Effector memory CD4-positive, alpha-beta T cell (primary cell): ENCODE data around the gene SHANK3.

Source experiments
- DNase-seq, 3 donors: peaks; one replicate each; pipeline ENCODE4 v3.0.0-alpha.2; 2020
- H3K27ac ChIP-seq: 2 replicates; pipeline ENCODE4 v1.7.0; 2013; ENCODE audit warnings: mild to moderate bottlenecking, low read length, moderate library complexity; ENCODE audit not compliant: insufficient read depth, poor library complexity, severe bottlenecking
- H3K27me3 ChIP-seq: replicated peaks from 2 replicates; pipeline ENCODE4 v1.7.0; 2013; ENCODE audit warnings: mild to moderate bottlenecking, low read length; ENCODE audit not compliant: insufficient read depth, control insufficient read depth, poor library complexity, severe bottlenecking
- H3K36me3 ChIP-seq: 2 replicates; pipeline ENCODE4 v1.7.0; 2013; ENCODE audit warnings: mild to moderate bottlenecking, low read length, moderate library complexity; ENCODE audit not compliant: control insufficient read depth, insufficient read depth
- H3K4me1 ChIP-seq: 2 replicates; pipeline ENCODE4 v1.7.0; 2013; ENCODE audit warnings: low read length, mild to moderate bottlenecking; ENCODE audit not compliant: control insufficient read depth, insufficient read depth, poor library complexity, severe bottlenecking
- H3K4me3 ChIP-seq: 2 replicates; pipeline ENCODE4 v1.7.0; 2013; ENCODE audit warnings: low read length, low read depth, mild to moderate bottlenecking; ENCODE audit not compliant: insufficient read depth, poor library complexity, severe bottlenecking
- H3K9me3 ChIP-seq: 2 replicates; pipeline ENCODE4 v1.7.0; 2013; ENCODE audit warnings: mild to moderate bottlenecking, low read length, moderate library complexity; ENCODE audit not compliant: control insufficient read depth

Gene SHANK3

GRCh38 chr22:50677493-50678217 is 5.0 kb downstream of the SHANK3 start:
- Histone ChIP-seq H3K9me3 (no peaks in the 10 kb centered on the region), H3K4me3 (no peak overlapping the region), H3K27me3 (peaks cover 10% of the 10 kb centered on the region), H3K27ac (no peak overlapping the region), H3K4me1 (peaks cover 11% of the 10 kb centered on the region), H3K36me3 (no peaks in the 10 kb centered on the region)
- no peak for DNase-seq

DNA sequence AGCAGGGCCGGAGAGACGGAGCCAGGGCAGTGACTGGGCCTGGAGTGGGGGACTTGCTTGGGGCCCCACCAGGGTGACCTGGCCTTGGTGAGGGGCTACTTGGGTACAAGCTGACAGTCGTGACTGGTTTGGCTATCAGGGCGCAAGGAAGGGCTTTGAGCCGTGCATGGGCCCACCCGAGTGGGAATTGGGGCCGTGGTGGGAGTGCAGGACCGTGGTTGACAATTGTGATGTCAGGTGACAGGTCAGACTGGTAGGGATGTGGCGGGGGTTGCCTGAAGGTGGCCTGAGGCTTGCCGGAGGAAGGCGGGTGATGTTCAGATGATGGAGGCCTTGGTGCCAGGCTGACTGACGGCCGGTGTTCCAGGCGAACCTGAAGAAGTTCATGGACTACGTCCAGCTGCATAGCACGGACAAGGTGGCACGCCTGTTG is 5.6 kb downstream of the SHANK3 start:
- no peaks in the 10 kb centered on the region for H3K36me3 ChIP-seq
- no peak for DNase-seq

DNA sequence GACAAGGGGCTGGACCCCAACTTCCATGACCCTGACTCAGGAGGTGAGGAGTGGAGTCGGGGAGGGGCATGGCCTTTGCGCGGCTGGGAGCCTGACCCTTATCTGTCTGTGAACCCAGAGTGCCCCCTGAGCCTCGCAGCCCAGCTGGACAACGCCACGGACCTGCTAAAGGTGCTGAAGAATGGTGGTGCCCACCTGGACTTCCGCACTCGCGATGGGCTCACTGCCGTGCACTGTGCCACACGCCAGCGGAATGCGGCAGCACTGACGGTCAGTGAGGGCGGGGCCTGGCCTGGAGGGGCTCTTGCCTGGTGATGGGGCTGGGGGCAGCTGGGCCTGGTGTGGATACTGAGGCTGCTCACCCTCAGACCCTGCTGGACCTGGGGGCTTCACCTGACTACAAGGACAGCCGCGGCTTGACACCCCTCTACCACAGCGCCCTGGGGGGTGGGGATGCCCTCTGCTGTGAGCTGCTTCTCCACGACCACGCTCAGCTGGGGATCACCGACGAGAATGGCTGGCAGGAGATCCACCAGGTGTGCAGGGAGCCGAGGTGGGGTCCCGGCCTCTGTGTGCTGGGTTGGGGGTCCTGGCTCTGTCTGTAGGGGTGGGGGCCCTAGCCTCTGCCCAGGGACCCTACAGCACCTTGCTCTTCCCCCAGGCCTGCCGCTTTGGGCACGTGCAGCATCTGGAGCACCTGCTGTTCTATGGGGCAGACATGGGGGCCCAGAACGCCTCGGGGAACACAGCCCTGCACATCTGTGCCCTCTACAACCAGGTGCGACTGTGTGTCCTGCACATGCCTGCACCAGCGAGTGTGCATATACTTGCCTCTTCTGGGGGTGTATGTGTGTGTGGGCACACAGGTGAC is 6.3 kb downstream of the SHANK3 start:
- DNase-seq: no peak
- Histone ChIP-seq H3K4me1 (no peaks in the 10 kb centered on the region), H3K4me3 (no peak overlapping the region), H3K27me3 (no peaks in the 10 kb centered on the region), H3K9me3 (no peaks in the 10 kb centered on the region), H3K36me3 (no peaks in the 10 kb centered on the region), H3K27ac (no peak overlapping the region)

More for the DNA sequence above, 5.6 kb downstream of the SHANK3 start:
- Histone ChIP-seq H3K4me1 (peaks cover 6% of the 10 kb centered on the region), H3K27ac (no peak overlapping the region), H3K4me3 (no peak overlapping the region), H3K9me3 (no peaks in the 10 kb centered on the region), H3K27me3 (peaks cover 6% of the 10 kb centered on the region)

DNA sequence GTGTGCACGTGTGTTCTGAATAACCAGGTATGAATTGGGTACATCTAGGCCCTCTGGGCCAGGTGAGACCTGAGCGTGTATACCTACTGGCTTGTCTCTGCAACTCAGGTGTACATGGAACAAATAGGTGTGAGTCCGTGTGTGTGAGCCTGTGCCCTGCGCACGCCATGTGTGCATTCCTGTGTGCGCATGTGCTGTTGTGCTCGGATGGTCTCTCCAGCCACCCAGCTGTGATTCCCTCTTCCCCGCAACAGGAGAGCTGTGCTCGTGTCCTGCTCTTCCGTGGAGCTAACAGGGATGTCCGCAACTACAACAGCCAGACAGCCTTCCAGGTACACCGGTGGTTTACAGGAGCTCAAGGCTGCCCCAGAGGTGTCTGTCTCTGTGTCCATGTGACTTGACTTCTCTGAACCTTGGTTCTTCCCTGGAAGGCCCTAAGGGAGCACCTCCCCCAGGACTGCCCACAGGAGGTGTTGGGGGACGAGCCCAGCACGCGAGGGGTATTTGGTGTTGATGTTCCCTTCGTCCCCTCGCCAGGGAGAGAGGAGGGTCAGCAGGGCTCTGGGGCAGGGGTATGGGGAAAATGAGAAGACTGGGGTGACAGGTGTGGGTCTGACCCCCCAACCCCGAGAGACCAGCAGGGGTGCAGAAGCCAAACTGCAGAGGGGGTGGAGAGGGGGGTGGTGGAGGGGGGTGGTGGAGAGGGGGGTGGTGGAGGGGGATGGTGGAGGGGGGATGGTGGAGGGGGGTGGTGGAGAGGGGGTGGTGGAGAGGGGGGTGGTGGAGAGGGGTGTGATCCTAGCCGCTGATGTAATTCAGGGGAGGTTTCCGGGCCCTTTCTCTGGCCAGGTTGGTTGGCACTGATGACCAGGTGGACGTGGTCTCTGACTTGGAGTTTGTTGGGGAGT is 10.7 kb downstream of the SHANK3 start:
- Histone ChIP-seq H3K27me3 (no peaks in the 10 kb centered on the region), H3K27ac (no peak overlapping the region), H3K4me3 (no peak overlapping the region), H3K4me1 (no peaks in the 10 kb centered on the region), H3K36me3 (no peaks in the 10 kb centered on the region), H3K9me3 (no peaks in the 10 kb centered on the region)
- DNase-seq: no peak

DNA sequence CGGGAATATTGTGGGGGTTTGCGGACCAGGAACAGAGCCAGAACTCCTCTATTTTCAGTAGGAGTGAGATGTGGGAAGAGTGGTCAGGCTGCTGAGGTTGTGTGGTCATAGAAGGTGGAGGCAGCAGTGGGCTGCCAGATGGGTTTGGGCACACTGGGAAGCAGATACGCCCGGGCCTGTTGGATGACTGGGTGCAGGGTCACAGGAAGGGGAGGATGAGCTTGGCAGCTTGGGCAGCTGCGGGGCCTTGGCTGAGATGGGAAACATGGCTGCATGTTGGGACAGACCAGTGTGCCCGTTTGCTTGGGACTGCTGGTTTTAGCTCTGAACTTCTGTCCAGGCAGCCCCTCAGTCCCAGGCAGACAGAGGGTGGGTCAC is 11.4 kb downstream of the SHANK3 start:
- Histone ChIP-seq H3K4me1 (no peaks in the 10 kb centered on the region), H3K27me3 (no peaks in the 10 kb centered on the region), H3K36me3 (no peaks in the 10 kb centered on the region), H3K9me3 (no peaks in the 10 kb centered on the region), H3K4me3 (no peak overlapping the region), H3K27ac (no peak overlapping the region)
- DNase-seq: no peak

DNA sequence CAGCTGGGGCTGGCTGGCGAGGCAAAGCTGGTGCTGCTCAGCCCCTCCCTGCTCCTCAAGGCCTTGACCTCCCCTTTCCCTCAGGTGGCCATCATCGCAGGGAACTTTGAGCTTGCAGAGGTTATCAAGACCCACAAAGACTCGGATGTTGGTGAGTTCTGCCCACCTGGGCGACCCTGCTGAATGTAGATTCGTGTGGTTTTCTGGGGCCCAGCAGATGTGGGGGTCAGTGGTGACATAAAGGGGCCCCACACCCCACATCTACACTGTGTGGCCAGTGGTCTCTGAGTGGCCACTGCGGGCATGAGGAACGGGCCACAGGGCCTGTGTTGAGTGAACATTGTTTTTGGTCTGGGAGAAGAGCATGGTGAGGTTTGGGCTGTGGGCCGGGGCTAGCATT is 11.9 kb downstream of the SHANK3 start:
- no peaks in the 10 kb centered on the region for H3K27me3 ChIP-seq
- H3K27ac ChIP-seq: no peak overlapping the region
- no peaks in the 10 kb centered on the region for H3K36me3 ChIP-seq
- H3K4me1 ChIP-seq: no peaks in the 10 kb centered on the region
- no peaks in the 10 kb centered on the region for H3K9me3 ChIP-seq
- H3K4me3 ChIP-seq: no peak overlapping the region
- no peak for DNase-seq

DNA sequence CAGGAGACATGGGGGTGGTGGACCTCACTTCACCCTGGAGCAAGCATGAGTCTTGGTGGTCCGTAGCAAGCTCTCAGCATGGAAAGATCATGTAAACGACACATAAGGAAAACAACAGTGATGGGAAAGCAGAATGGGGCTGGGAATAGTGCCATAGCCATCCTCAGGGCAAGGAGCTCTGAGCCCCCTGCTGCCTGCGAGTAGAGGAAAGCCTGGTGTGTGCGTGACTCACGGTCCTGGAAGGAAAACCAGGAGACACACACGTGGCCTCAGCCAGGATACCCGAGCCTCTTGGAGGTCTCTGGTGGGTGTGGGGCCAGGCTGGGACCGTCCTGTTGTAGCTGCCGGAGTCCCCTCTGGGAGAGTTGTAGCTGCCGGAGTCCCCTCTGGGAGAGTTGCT is 12.4 kb downstream of the SHANK3 start:
- Histone ChIP-seq H3K4me1 (no peaks in the 10 kb centered on the region), H3K4me3 (no peak overlapping the region), H3K9me3 (no peaks in the 10 kb centered on the region), H3K27me3 (no peaks in the 10 kb centered on the region), H3K36me3 (no peaks in the 10 kb centered on the region), H3K27ac (no peak overlapping the region)
- no peak for DNase-seq

DNA sequence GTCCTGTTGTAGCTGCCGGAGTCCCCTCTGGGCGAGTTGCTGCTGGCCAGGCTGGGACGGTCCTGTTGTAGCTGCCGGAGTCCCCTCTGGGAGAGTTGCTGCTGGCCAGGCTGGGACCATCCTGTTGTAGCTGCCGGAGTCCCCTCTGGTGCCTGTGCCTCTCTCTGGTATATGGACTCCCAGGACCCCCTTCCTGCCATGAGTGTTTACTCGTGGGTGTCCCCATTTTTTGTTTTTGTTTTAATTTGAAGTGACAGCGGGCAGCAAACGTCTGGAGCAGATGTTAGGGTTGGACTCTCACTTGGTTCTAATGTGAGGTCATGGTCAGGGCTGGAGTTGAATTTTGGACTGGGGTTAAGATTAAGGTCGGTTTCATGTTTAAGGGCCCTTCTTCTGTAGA is 14.2 kb downstream of the SHANK3 start:
- Histone ChIP-seq H3K9me3 (no peaks in the 10 kb centered on the region), H3K4me3 (no peak overlapping the region), H3K27me3 (no peaks in the 10 kb centered on the region), H3K27ac (no peak overlapping the region), H3K36me3 (no peaks in the 10 kb centered on the region), H3K4me1 (no peaks in the 10 kb centered on the region)
- no peak for DNase-seq

DNA sequence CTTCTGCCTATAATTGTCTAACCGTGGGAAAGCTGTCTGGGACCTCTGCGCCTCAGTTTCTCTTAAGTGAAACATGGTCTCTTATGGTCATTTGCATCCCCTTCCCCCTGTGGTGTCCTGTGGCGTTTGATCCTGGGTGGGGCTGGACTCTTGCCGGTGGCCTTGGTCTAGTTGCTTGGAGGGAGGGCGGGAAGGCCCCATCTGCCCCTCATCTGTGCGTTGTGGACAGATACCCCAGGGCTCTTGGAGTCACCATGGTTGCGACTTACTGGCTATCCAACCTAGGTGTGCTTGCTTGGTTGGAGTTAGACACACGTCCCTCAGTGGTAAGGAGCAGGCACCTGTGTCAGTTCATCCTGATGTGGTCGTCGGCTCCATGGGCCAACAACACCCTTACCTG is 15.2 kb downstream of the SHANK3 start:
- H3K4me1 ChIP-seq: no peaks in the 10 kb centered on the region
- no peak for DNase-seq
- H3K27ac ChIP-seq: no peak overlapping the region
- H3K36me3 ChIP-seq: no peaks in the 10 kb centered on the region
- H3K9me3 ChIP-seq: no peaks in the 10 kb centered on the region
- H3K4me3 ChIP-seq: no peak overlapping the region
- no peaks in the 10 kb centered on the region for H3K27me3 ChIP-seq
